RPMI8226 (cell line): ENCODE results near the gene CACNG3.
"Not testable (repeated sequence)": the region's sequence is repeated elsewhere in the genome, so short reads cannot be mapped to it uniquely, and the experiment has no call there.

Experiments
- DNase-seq: peaks from one replicate; pipeline ENCODE4 v3.0.0-alpha.2; 2015

The CACNG3 gene

GRCh38 chr16:24337013-24337412 lies 80.9 kb downstream of the CACNG3 start:
- DNase-seq = no peak

GRCh38 chr16:24343829-24344228 lies 87.7 kb downstream of the CACNG3 start:
- DNase-seq = not testable (repeated sequence)

GRCh38 chr16:24344784-24345183 lies 88.6 kb downstream of the CACNG3 start:
- no peak for DNase-seq

GRCh38 chr16:24345704-24346103 lies 89.6 kb downstream of the CACNG3 start:
- DNase-seq = no peak

- DNase-seq = no peak
Measured at GRCh38 chr16:24346734-24347133, 90.6 kb downstream of the CACNG3 start.

- no peak for DNase-seq
Measured at GRCh38 chr16:24347556-24347955, 91.4 kb downstream of the CACNG3 start.

- no peak for DNase-seq
Measured at GRCh38 chr16:24348545-24349290, 92.6 kb downstream of the CACNG3 start.

- DNase-seq = no peak
Measured at GRCh38 chr16:24349320-24349719, 93.2 kb downstream of the CACNG3 start.

- no peak for DNase-seq
Measured at GRCh38 chr16:24352746-24353145, 96.6 kb downstream of the CACNG3 start.

GRCh38 chr16:24353622-24354021 lies 97.5 kb downstream of the CACNG3 start:
- no peak for DNase-seq

- no peak for DNase-seq
Measured at GRCh38 chr16:24357511-24357910, 101.4 kb downstream of the CACNG3 start.

- DNase-seq = no peak
Measured at GRCh38 chr16:24358117-24358516, 102.0 kb downstream of the CACNG3 start.

- no peak for DNase-seq
Measured at GRCh38 chr16:24359490-24359889, 103.4 kb downstream of the CACNG3 start.

- no peak for DNase-seq
Measured at GRCh38 chr16:24360936-24361335, 104.8 kb downstream of the CACNG3 start.

GRCh38 chr16:24364596-24364995 lies 108.5 kb downstream of the CACNG3 start:
- no peak for DNase-seq

- DNase-seq = no peak
Measured at GRCh38 chr16:24367186-24367710, 111.1 kb downstream of the CACNG3 start.

- no peak for DNase-seq
Measured at GRCh38 chr16:24372824-24373223, 116.7 kb downstream of the CACNG3 start.

- DNase-seq = no peak
Measured at GRCh38 chr16:24378999-24379398, 122.9 kb downstream of the CACNG3 start.

GRCh38 chr16:24381470-24382118 lies 125.5 kb downstream of the CACNG3 start:
- no peak for DNase-seq

GRCh38 chr16:24382762-24383407 lies 126.8 kb downstream of the CACNG3 start:
- no peak for DNase-seq

- DNase-seq = no peak
Measured at GRCh38 chr16:24394341-24394740, 138.2 kb downstream of the CACNG3 start.

GRCh38 chr16:24396350-24397271 lies 140.5 kb downstream of the CACNG3 start:
- peak; percentile 79 for DNase-seq

- peak; percentile 37 for DNase-seq
Measured at GRCh38 chr16:24409045-24409444, 152.9 kb downstream of the CACNG3 start.
